ENCODE results near the gene EVX1.

- TF ChIP-seq, protein P1, sequence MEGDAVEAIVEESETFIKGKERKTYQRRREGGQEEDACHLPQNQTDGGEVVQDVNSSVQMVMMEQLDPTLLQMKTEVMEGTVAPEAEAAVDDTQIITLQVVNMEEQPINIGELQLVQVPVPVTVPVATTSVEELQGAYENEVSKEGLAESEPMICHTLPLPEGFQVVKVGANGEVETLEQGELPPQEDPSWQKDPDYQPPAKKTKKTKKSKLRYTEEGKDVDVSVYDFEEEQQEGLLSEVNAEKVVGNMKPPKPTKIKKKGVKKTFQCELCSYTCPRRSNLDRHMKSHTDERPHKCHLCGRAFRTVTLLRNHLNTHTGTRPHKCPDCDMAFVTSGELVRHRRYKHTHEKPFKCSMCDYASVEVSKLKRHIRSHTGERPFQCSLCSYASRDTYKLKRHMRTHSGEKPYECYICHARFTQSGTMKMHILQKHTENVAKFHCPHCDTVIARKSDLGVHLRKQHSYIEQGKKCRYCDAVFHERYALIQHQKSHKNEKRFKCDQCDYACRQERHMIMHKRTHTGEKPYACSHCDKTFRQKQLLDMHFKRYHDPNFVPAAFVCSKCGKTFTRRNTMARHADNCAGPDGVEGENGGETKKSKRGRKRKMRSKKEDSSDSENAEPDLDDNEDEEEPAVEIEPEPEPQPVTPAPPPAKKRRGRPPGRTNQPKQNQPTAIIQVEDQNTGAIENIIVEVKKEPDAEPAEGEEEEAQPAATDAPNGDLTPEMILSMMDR (IDR thresholded peaks at IDR 0.05) = no peak
- no peak for TF ChIP-seq POLR2A (IDR thresholded peaks at IDR 0.05)
- TF ChIP-seq POLR2AphosphoS5 (IDR thresholded peaks at IDR 0.05) = no peak
- TF ChIP-seq EP300 (IDR thresholded peaks at IDR 0.05) = no peak
These were observed 28.2 kb upstream of the EVX1 start for GRCh38 chr7:27214239-27214950.
